C4-2B (cell line): ENCODE data around the gene KIF1B.

Experiments used
- H3K27ac ChIP-seq: fragments of 450-650 bp; 2 replicates; pipeline ENCODE4 v1.5.1; 2017
- ZFX ChIP-seq: fragments of 450-650 bp; IDR thresholded peaks from 2 replicates; pipeline ENCODE4 v1.6.1; 2017
- TF ChIP-seq, protein P1 (sequence below): fragments of 450-650 bp; conservative IDR thresholded peaks from 2 replicates; pipeline ENCODE4 v1.5.1; 2017; ENCODE audit warnings: mild to moderate bottlenecking

Gene KIF1B

DNA sequence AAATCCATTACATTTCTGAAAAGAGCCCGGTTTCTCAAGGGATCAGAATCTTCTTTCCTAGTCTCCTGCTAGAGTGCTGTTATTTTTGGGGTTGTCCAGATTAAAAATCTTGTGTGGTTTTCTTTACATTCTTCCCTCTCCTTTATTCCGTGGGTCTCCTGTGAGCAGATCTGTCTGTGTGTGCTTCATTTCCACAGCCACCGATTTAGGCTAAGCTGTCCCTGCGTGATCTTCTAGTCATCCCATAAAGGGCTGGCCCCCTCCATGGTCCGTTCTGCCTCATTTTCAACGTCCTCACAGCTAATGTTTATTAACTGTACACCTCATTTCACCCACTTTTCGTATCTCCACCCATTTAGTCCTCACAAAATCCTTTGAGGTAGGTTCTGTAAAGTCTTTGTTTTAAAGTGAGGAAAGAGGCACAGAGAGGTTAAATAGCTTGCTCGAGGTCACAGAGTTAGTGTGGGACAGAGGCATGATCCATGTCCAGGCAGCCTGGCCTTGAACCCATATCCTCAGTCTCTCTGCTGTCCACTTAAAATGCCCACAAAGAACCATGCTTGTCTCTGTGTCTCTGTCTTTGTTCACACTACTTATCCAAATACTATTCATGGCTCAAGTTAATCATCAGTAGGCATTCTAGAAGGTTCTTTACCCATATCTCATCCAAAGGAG, 38.2 kb upstream of the KIF1B start:
- TF ChIP-seq, protein P1, sequence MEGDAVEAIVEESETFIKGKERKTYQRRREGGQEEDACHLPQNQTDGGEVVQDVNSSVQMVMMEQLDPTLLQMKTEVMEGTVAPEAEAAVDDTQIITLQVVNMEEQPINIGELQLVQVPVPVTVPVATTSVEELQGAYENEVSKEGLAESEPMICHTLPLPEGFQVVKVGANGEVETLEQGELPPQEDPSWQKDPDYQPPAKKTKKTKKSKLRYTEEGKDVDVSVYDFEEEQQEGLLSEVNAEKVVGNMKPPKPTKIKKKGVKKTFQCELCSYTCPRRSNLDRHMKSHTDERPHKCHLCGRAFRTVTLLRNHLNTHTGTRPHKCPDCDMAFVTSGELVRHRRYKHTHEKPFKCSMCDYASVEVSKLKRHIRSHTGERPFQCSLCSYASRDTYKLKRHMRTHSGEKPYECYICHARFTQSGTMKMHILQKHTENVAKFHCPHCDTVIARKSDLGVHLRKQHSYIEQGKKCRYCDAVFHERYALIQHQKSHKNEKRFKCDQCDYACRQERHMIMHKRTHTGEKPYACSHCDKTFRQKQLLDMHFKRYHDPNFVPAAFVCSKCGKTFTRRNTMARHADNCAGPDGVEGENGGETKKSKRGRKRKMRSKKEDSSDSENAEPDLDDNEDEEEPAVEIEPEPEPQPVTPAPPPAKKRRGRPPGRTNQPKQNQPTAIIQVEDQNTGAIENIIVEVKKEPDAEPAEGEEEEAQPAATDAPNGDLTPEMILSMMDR: no peak
- TF ChIP-seq ZFX: no peak
- no peak overlapping the region for H3K27ac ChIP-seq

- H3K27ac ChIP-seq: no peak overlapping the region
- TF ChIP-seq ZFX: no peak
- TF ChIP-seq, protein P1: no peak
Measured at GRCh38 chr1:10173582-10173981, 36.8 kb upstream of the KIF1B start.

DNA sequence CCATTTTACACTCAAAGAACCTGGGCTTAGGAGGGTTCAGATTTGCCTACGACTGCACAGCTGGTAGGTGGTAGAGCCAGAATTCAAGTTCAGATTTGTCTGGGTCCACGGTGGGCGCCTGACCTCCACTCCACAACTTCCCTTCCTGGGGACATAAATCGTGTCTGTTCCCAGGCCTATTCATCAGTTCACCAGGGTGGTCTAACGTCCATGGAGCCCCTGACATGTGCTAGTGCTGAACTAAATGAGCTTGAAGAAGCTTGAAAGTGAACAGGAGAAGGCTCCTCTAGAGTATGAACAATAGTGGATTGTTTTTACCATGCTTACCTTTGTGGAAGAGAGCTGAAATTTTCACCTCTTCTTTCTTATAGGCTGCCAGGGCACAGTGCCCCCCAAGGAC, 32.5 kb upstream of the KIF1B start:
- no peak for TF ChIP-seq ZFX
- TF ChIP-seq, protein P1: no peak
- H3K27ac ChIP-seq: no peak overlapping the region

DNA sequence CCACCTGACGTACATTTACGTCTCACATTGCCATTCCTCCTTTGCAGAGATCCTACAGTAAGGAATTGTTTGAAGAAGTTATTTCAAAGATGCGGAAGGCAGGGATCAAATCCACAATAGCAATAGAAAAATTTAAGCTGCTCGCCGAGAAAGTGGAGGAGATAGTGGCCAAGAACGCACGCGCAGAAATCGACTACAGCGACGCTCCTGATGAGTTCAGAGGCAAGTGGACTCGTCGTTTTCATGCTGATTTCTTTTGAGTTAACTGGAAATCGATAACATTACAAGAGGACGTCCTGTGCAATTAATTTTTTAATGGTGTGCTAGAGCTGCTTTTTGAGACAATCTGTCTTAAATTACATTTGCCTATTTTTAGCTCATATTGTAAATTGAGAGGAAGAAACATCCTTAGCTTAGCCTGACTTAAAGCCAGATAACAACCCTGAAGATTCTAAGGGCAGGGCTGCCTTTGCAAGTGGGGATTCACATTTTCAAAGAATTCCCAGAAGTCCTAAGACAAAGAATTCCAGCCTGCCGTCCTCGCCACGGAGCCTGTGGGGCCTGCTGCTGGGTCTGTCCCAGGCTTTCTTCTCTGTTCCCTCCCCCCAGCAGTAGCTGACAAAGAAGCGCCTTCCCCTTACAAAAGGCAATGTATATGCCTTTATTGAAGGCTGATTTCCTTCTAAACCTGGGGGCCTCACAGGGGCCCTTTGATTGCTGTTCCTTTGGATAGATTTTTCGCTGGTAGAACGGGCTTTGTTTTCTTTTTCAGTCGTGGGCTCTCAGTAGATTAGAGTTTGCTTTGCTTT, 31.6 kb upstream of the KIF1B start:
- H3K27ac ChIP-seq: no peak overlapping the region
- no peak for TF ChIP-seq ZFX
- TF ChIP-seq, protein P1: no peak

- TF ChIP-seq ZFX: no peak
- TF ChIP-seq, protein P1: no peak
- no peak overlapping the region for H3K27ac ChIP-seq
Measured at GRCh38 chr1:10179406-10180091, 30.8 kb upstream of the KIF1B start.

GRCh38 chr1:10181154-10181553, 29.2 kb upstream of the KIF1B start:
- TF ChIP-seq, protein P1: no peak
- TF ChIP-seq ZFX: no peak

DNA sequence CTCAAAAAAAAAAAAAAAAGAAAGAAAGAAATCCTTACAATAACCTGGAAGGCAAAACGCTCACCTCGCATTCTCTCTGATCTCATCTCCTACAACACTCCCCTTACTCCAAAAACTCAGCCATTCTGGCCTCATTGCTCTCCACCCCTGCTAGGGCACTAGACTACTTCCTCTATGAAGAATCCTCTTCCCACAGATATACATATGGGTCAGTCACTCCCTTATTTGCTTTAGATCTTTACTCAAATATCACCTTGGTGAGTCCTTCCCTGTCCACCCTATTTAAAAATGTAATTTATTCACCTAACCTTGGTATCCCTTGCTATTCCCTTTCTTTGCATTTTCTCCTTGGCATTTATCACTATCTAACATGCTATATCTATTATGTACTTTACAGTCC, 24.6 kb upstream of the KIF1B start:
- TF ChIP-seq ZFX: no peak
- TF ChIP-seq, protein P1: no peak
- H3K27ac ChIP-seq: no peak overlapping the region

More at GRCh38 chr1:10181154-10181553, 29.2 kb upstream of the KIF1B start:
- no peak overlapping the region for H3K27ac ChIP-seq
